ENCODE results near the gene RUVBL2.
A peak's percentile ranks its signal among the peaks of the same experiment; 100 is the strongest.
"Not testable (repeated sequence)": the region's sequence is repeated elsewhere in the genome, so short reads cannot be mapped to it uniquely, and the experiment has no call there.

RUVBL2 gene

GRCh38 chr19:49018388-49019241 lies 24.9 kb downstream of the RUVBL2 start:
- DNase-seq: peak; percentile 47

- DNase-seq: peak; percentile 71
These were observed 25.7 kb downstream of the RUVBL2 start for GRCh38 chr19:49019242-49019932.

- no peak for DNase-seq
These were observed 26.7 kb downstream of the RUVBL2 start for GRCh38 chr19:49020342-49020741.

- DNase-seq: peak; percentile 18
These were observed 27.5 kb downstream of the RUVBL2 start for GRCh38 chr19:49020931-49021895.

GRCh38 chr19:49022116-49022515 lies 28.4 kb downstream of the RUVBL2 start:
- no peak for DNase-seq

- not testable (repeated sequence) for DNase-seq
These were observed 30.5 kb downstream of the RUVBL2 start, which contains the start of gene CGB3 for GRCh38 chr19:49024233-49024632. TSS of gene CGB3 (minus strand) at chr19:49024333. CDS start at chr19:49023971, 362 bp downstream.

GRCh38 chr19:49025088-49025487 lies 31.4 kb downstream of the RUVBL2 start:
- DNase-seq: not testable (repeated sequence)

GRCh38 chr19:49025599-49025998 lies 31.9 kb downstream of the RUVBL2 start:
- not testable (repeated sequence) for DNase-seq

GRCh38 chr19:49028686-49029085 lies 35.0 kb downstream of the RUVBL2 start:
- DNase-seq: not testable (repeated sequence)

GRCh38 chr19:49029749-49030148 lies 36.1 kb downstream of the RUVBL2 start:
- not testable (repeated sequence) for DNase-seq

- not testable (repeated sequence) for DNase-seq
These were observed 36.6 kb downstream of the RUVBL2 start for GRCh38 chr19:49030323-49030722.

GRCh38 chr19:49031642-49032301 lies 38.1 kb downstream of the RUVBL2 start, which contains the start of gene CGB2:
TSS of gene CGB2 (plus strand) at chr19:49031890. CDS start at chr19:49032096, 206 bp downstream.
- peak; percentile 77 for DNase-seq

- DNase-seq: peak; percentile 63
These were observed 43.1 kb downstream of the RUVBL2 start, which contains the start of gene CGB1 for GRCh38 chr19:49036815-49037214. TSS of gene CGB1 (minus strand) at chr19:49036895. CDS start at chr19:49036711, 184 bp downstream.

- not testable (repeated sequence) for DNase-seq
These were observed 44.4 kb downstream of the RUVBL2 start for GRCh38 chr19:49038111-49038510.

GRCh38 chr19:49038557-49039276 lies 45.0 kb downstream of the RUVBL2 start:
- DNase-seq: not testable (repeated sequence)

- not testable (repeated sequence) for DNase-seq
These were observed 46.0 kb downstream of the RUVBL2 start for GRCh38 chr19:49039736-49040135.

GRCh38 chr19:49042177-49042576 lies 48.5 kb downstream of the RUVBL2 start:
- no peak for DNase-seq

- DNase-seq: not testable (repeated sequence)
These were observed 49.0 kb downstream of the RUVBL2 start for GRCh38 chr19:49042666-49043065.

- not testable (repeated sequence) for DNase-seq
These were observed 49.9 kb downstream of the RUVBL2 start, which contains the start of gene CGB5 for GRCh38 chr19:49043548-49043947. TSS of gene CGB5 (plus strand) at chr19:49043848. CDS start at chr19:49044210, 362 bp downstream.

- not testable (repeated sequence) for DNase-seq
These were observed 55.3 kb downstream of the RUVBL2 start, which contains the start of gene CGB8 for GRCh38 chr19:49049011-49049410. TSS of gene CGB8 (minus strand) at chr19:49049111. CDS start at chr19:49048739, 372 bp downstream.

- not testable (repeated sequence) for DNase-seq
These were observed 56.1 kb downstream of the RUVBL2 start for GRCh38 chr19:49049834-49050233.
